WTC11 (cell line): ENCODE measurements around the gene OVOL3. TPM values are rescaled to one million over a fixed set of nuclear protein-coding genes. Genes with fewer than 3 reads are reported as not detected.

Experiments
- ATAC-seq: fragments of 200-7000 bp; cut with Tn5 transposase; 2 replicates; pipeline ENCODE4 v1.10.0; 2021; ENCODE audit warnings: mild to moderate bottlenecking, moderate library complexity
- CTCF ChIA-PET: fragments of 300-600 bp; sonication (Branson Sonifier 250); formaldehyde crosslinking; loops from one replicate; lab custom pipeline; 2021; ENCODE audit warnings: antibody characterized with exemption; lab: Charles Lee
- POLR2A ChIA-PET: fragments of 350-600 bp; sonication (Branson Sonifier 250); formaldehyde crosslinking; loops from one replicate; lab custom pipeline; 2021; ENCODE audit warnings: antibody characterized with exemption; lab: Charles Lee
- DNase-seq: peaks from one replicate; pipeline ENCODE4 v3.0.0; 2021; ENCODE audit warnings: low spot score
- H3K27ac Mint-ChIP-seq: 2 replicates; pipeline ENCODE4 v1.8.0; 2021; ENCODE audit warnings: mixed read lengths
- H3K27me3 Mint-ChIP-seq: 2 replicates; pipeline ENCODE4 v1.8.0; 2021; ENCODE audit warnings: low read depth, mild to moderate bottlenecking, moderate library complexity, mixed read lengths
- H3K36me3 Mint-ChIP-seq: 2 replicates; pipeline ENCODE4 v1.8.0; 2021; ENCODE audit warnings: mixed read lengths
- H3K4me1 Mint-ChIP-seq: 2 replicates; pipeline ENCODE4 v1.8.0; 2022; ENCODE audit warnings: mixed read lengths
- H3K4me3 Mint-ChIP-seq: 2 replicates; pipeline ENCODE4 v1.8.0; 2021; ENCODE audit warnings: mild to moderate bottlenecking, moderate library complexity, mixed read lengths
- H3K9me3 Mint-ChIP-seq: 2 replicates; pipeline ENCODE4 v1.8.0; 2021; ENCODE audit warnings: mixed read lengths
- ELF4 ChIP-seq: sonication (generic); formaldehyde crosslinking; IDR thresholded peaks from 2 replicates; pipeline ENCODE4 v1.8.1; 2022; ENCODE audit warnings: low read depth, mild to moderate bottlenecking, moderate library complexity, missing genetic modification reagents
- FOXJ3 ChIP-seq: sonication (generic); formaldehyde crosslinking; IDR thresholded peaks from 2 replicates; pipeline ENCODE4 v1.9.0; 2021; ENCODE audit warnings: missing genetic modification reagents, mild to moderate bottlenecking, borderline replicate concordance
- FOXP1 ChIP-seq: sonication (generic); formaldehyde crosslinking; IDR thresholded peaks from 2 replicates; pipeline ENCODE4 v1.8.0; 2022; ENCODE audit warnings: missing genetic modification reagents, mild to moderate bottlenecking, moderate library complexity, borderline replicate concordance
- JAZF1 ChIP-seq: fragments of 250-450 bp; sonication (Bioruptor Pico); IDR thresholded peaks from 2 replicates; pipeline ENCODE4 v1.9.0; 2021; ENCODE audit warnings: moderate library complexity, mild to moderate bottlenecking, inconsistent platforms
- MXD4 ChIP-seq: fragments of 250-450 bp; sonication (Bioruptor Pico); IDR thresholded peaks from 2 replicates; pipeline ENCODE4 v1.8.0; 2021; ENCODE audit warnings: mild to moderate bottlenecking, moderate library complexity, borderline replicate concordance
- NFATC4 ChIP-seq: fragments of 250-450 bp; sonication (Bioruptor Pico); IDR thresholded peaks from 2 replicates; pipeline ENCODE4 v1.9.0; 2021; ENCODE audit warnings: mild to moderate bottlenecking
- PRRX2 ChIP-seq: fragments of 250-450 bp; sonication (Bioruptor Pico); IDR thresholded peaks from 2 replicates; pipeline ENCODE4 v1.8.0; 2021; ENCODE audit warnings: mild to moderate bottlenecking
- SMAD3 ChIP-seq: sonication (generic); formaldehyde crosslinking; IDR thresholded peaks from 2 replicates; pipeline ENCODE4 v1.8.0; 2022; ENCODE audit warnings: missing genetic modification reagents, mild to moderate bottlenecking, borderline replicate concordance
- SOX15 ChIP-seq: fragments of 250-450 bp; sonication (Bioruptor Pico); IDR thresholded peaks from 2 replicates; pipeline ENCODE4 v1.9.0; 2021; ENCODE audit warnings: mild to moderate bottlenecking
- ZNF671 ChIP-seq: fragments of 250-450 bp; sonication (Bioruptor Pico); IDR thresholded peaks from 2 replicates; pipeline ENCODE4 v1.8.0; 2021; ENCODE audit warnings: mild to moderate bottlenecking
- total RNA-seq: library from RNA; stranded (reverse); gene quantifications from 3 replicates; pipeline ENCODE4 v1.2.3, GENCODE V29; 2021
- TF ChIP-seq, protein P1 (sequence below): sonication (generic); formaldehyde crosslinking; IDR thresholded peaks from 2 replicates; pipeline ENCODE4 v1.8.1; 2023; ENCODE audit warnings: mild to moderate bottlenecking, missing genetic modification reagents, moderate library complexity
- TF ChIP-seq, protein P2 (sequence below): fragments of 250-450 bp; sonication (Bioruptor Pico); IDR thresholded peaks from 2 replicates; pipeline ENCODE4 v1.9.0; 2021; ENCODE audit warnings: mild to moderate bottlenecking, borderline replicate concordance
- TF ChIP-seq, protein P3 (sequence below): sonication (generic); formaldehyde crosslinking; IDR thresholded peaks from 2 replicates; pipeline ENCODE4 v1.8.0; 2022; ENCODE audit warnings: mild to moderate bottlenecking, missing genetic modification reagents
- TF ChIP-seq, protein P4 (sequence below): sonication (generic); formaldehyde crosslinking; IDR thresholded peaks from 2 replicates; pipeline ENCODE4 v1.8.1; 2022; ENCODE audit warnings: low read depth, missing genetic modification reagents, borderline replicate concordance
- TF ChIP-seq, protein P5 (sequence below): sonication (generic); formaldehyde crosslinking; IDR thresholded peaks from 2 replicates; pipeline ENCODE4 v1.8.1; 2022; ENCODE audit warnings: mild to moderate bottlenecking, moderate library complexity, missing genetic modification reagents

Gene OVOL3
- total RNA-seq, 1 experiment from 2014 or later = not detected

DNA sequence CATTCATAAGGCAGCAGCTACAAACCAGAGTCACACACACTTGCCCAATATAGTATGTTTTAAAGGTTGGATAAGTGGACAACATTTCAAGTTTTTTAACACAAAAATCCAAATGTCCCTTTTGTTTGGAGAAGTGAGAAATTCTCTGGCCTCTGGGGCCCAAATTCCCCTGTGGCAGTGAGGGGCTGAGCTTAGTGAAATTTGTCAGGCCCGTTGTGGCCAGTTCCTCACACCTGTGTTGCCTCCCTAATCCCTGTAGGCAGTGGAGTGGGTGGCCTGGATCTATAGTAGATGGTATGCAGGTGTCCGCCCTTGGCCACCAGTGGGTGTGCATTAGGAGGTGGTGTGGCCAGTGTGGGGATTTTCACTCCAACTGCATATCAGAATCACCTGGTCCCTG lies 49.6 kb upstream of the OVOL3 start:
- TF ChIP-seq SMAD3 (CRISPR knock-in tag) (no peak), SOX15 (CRISPR knock-in tag) (no peak), FOXJ3 (CRISPR knock-in tag) (no peak), MXD4 (CRISPR knock-in tag) (no peak), ZNF671 (no peak), FOXP1 (CRISPR knock-in tag) (no peak), ELF4 (CRISPR knock-in tag) (no peak), PRRX2 (CRISPR knock-in tag) (no peak)
- TF ChIP-seq, protein P1, sequence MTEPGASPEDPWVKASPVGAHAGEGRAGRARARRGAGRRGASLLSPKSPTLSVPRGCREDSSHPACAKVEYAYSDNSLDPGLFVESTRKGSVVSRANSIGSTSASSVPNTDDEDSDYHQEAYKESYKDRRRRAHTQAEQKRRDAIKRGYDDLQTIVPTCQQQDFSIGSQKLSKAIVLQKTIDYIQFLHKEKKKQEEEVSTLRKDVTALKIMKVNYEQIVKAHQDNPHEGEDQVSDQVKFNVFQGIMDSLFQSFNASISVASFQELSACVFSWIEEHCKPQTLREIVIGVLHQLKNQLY (CRISPR knock-in tag) = no peak
- TF ChIP-seq, protein P2, sequence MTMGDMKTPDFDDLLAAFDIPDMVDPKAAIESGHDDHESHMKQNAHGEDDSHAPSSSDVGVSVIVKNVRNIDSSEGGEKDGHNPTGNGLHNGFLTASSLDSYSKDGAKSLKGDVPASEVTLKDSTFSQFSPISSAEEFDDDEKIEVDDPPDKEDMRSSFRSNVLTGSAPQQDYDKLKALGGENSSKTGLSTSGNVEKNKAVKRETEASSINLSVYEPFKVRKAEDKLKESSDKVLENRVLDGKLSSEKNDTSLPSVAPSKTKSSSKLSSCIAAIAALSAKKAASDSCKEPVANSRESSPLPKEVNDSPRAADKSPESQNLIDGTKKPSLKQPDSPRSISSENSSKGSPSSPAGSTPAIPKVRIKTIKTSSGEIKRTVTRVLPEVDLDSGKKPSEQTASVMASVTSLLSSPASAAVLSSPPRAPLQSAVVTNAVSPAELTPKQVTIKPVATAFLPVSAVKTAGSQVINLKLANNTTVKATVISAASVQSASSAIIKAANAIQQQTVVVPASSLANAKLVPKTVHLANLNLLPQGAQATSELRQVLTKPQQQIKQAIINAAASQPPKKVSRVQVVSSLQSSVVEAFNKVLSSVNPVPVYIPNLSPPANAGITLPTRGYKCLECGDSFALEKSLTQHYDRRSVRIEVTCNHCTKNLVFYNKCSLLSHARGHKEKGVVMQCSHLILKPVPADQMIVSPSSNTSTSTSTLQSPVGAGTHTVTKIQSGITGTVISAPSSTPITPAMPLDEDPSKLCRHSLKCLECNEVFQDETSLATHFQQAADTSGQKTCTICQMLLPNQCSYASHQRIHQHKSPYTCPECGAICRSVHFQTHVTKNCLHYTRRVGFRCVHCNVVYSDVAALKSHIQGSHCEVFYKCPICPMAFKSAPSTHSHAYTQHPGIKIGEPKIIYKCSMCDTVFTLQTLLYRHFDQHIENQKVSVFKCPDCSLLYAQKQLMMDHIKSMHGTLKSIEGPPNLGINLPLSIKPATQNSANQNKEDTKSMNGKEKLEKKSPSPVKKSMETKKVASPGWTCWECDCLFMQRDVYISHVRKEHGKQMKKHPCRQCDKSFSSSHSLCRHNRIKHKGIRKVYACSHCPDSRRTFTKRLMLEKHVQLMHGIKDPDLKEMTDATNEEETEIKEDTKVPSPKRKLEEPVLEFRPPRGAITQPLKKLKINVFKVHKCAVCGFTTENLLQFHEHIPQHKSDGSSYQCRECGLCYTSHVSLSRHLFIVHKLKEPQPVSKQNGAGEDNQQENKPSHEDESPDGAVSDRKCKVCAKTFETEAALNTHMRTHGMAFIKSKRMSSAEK (CRISPR knock-in tag) = no peak
- DNase-seq = no peak
- peaks cover 48% of the 10 kb centered on the region for H3K36me3 Mint-ChIP-seq
- ChIA-PET CTCF (interaction anchor here (1.4 kb wide), 1 partner anchor 53 kb away, joined by 3 read pairs; the partner anchor contains the start of gene POLR2I), POLR2A (no interaction called here)
- peaks cover 1% of the 10 kb centered on the region for H3K4me1 Mint-ChIP-seq
- H3K27me3 Mint-ChIP-seq = no peaks in the 10 kb centered on the region
- no peak overlapping the region for H3K4me3 Mint-ChIP-seq
- no peak for ATAC-seq
- no peak overlapping the region for H3K27ac Mint-ChIP-seq
- H3K9me3 Mint-ChIP-seq = no peaks in the 10 kb centered on the region

DNA sequence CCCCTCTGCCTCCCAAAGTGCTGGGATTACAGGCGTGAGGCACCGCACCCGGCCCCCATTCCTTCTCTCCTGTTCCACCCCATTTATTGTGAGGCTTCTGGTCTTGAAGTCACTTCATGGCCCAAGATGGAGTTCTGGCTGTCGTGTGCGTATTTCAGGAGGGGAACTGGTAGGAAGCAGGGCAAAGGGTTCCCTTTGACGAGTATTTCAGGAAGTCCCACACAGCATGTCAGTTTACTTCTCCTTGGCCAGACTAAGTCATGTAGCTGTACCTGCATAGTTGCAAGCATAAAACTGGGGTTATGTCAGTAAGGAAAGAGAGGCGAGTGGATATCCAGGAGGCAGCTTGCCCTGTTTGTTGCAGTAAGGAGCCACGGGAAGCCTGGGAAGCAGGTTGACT lies 46.1 kb upstream of the OVOL3 start:
- Mint-ChIP-seq H3K27me3 (no peaks in the 10 kb centered on the region), H3K9me3 (0 out of 2 replicates have a peak, but pooled peaks cover 3% of the 10 kb centered on the region), H3K27ac (no peak overlapping the region), H3K4me3 (no peak overlapping the region), H3K4me1 (no peaks in the 10 kb centered on the region), H3K36me3 (peaks cover 63% of the 10 kb centered on the region)
- ChIA-PET POLR2A (no interaction called here), CTCF (interaction anchor here (0.6 kb wide), 1 partner anchor 79 kb away, joined by 4 read pairs; no protein-coding TSS in a partner anchor)
- ATAC-seq = no peak
- no peak for TF ChIP-seq JAZF1
- no peak for TF ChIP-seq MXD4 (CRISPR knock-in tag)
- no peak for TF ChIP-seq NFATC4 (CRISPR knock-in tag)
- TF ChIP-seq, protein P3, sequence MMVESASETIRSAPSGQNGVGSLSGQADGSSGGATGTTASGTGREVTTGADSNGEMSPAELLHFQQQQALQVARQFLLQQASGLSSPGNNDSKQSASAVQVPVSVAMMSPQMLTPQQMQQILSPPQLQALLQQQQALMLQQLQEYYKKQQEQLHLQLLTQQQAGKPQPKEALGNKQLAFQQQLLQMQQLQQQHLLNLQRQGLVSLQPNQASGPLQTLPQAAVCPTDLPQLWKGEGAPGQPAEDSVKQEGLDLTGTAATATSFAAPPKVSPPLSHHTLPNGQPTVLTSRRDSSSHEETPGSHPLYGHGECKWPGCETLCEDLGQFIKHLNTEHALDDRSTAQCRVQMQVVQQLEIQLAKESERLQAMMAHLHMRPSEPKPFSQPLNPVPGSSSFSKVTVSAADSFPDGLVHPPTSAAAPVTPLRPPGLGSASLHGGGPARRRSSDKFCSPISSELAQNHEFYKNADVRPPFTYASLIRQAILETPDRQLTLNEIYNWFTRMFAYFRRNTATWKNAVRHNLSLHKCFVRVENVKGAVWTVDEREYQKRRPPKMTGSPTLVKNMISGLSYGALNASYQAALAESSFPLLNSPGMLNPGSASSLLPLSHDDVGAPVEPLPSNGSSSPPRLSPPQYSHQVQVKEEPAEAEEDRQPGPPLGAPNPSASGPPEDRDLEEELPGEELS (CRISPR knock-in tag) = no peak
- TF ChIP-seq, protein P4, sequence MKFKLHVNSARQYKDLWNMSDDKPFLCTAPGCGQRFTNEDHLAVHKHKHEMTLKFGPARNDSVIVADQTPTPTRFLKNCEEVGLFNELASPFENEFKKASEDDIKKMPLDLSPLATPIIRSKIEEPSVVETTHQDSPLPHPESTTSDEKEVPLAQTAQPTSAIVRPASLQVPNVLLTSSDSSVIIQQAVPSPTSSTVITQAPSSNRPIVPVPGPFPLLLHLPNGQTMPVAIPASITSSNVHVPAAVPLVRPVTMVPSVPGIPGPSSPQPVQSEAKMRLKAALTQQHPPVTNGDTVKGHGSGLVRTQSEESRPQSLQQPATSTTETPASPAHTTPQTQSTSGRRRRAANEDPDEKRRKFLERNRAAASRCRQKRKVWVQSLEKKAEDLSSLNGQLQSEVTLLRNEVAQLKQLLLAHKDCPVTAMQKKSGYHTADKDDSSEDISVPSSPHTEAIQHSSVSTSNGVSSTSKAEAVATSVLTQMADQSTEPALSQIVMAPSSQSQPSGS = no peak
- no peak for TF ChIP-seq FOXJ3 (CRISPR knock-in tag)
- TF ChIP-seq, protein P5, sequence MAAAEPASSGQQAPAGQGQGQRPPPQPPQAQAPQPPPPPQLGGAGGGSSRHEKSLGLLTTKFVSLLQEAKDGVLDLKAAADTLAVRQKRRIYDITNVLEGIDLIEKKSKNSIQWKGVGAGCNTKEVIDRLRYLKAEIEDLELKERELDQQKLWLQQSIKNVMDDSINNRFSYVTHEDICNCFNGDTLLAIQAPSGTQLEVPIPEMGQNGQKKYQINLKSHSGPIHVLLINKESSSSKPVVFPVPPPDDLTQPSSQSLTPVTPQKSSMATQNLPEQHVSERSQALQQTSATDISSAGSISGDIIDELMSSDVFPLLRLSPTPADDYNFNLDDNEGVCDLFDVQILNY (CRISPR knock-in tag) = no peak
- no peak for DNase-seq
